Measurements from ENCODE around the gene PIK3R6. TPM values are rescaled to one million over a fixed set of nuclear protein-coding genes. Genes with fewer than 3 reads are reported as not detected.

PIK3R6 gene
- total RNA-seq, 4 donors from 2014 or later: 2.0 to 3.7 (median 2.4) TPM

DNA sequence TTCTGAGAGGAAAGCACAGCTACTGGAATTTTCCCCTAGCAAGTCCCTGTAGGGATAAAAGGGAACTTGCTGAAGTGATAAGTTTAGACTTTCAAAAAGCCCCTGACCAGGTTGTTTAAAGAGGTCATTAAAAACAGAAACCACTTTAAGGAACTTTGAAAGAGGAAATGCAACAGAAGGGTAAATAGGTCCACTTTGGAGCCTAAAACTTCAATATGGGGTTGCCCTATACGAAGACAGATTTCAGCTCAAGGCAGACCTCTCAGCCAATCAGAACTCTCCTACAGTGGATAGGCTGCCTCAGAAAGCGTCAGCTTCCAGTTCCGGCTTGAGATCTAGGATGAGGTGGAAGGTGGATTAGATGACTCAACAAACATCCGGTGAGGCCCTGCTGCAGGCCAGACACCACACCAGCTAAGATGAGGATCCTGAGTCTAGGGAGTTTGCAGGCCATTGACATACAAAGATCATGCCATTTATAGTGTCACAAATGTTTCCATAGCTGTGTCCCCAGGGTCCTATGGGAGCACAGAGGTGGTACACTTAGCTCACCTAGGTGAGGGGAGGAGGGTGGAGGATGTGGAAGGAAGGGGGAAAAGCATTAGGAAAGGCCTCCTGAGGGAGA lies 60.4 kb downstream of the PIK3R6 start:
- TF ChIP-seq, protein P1, sequence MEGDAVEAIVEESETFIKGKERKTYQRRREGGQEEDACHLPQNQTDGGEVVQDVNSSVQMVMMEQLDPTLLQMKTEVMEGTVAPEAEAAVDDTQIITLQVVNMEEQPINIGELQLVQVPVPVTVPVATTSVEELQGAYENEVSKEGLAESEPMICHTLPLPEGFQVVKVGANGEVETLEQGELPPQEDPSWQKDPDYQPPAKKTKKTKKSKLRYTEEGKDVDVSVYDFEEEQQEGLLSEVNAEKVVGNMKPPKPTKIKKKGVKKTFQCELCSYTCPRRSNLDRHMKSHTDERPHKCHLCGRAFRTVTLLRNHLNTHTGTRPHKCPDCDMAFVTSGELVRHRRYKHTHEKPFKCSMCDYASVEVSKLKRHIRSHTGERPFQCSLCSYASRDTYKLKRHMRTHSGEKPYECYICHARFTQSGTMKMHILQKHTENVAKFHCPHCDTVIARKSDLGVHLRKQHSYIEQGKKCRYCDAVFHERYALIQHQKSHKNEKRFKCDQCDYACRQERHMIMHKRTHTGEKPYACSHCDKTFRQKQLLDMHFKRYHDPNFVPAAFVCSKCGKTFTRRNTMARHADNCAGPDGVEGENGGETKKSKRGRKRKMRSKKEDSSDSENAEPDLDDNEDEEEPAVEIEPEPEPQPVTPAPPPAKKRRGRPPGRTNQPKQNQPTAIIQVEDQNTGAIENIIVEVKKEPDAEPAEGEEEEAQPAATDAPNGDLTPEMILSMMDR (IDR thresholded peaks at IDR 0.05; ENCODE audit: low read depth): no peak

DNA sequence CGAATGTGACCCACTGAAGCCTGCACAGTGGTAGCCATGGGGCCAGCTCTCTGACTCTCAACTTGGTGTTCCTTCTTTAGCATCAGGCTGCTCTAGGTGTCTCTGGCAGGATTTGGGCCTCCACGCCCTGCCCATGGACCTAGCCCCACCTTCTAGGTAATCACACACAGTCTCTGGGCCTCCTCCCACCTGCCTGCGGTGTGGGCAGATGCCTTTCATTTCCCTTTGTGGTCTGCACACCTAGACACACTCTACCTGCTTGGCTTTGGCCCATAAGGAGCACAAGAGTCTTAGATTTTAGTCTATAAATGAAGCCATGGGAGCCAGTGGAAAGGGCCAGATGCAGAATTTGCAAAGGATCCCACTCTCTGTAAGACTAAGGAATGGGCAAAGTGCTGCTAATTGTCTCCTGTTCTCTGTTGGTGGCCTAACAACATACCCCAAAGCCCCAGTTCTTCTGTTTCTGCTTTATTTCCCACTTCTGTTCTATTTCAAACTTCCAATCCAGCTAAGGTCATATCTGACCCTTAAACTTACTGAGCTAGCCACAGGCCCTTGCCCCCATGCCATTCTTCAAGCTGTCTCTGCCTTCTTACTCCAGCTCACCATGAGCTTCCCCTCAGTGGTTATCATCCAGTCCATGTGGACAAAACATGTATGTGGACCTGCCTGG lies 61.1 kb downstream of the PIK3R6 start:
- TF ChIP-seq, protein P1 (IDR thresholded peaks at IDR 0.05; ENCODE audit: low read depth): no peak

DNA sequence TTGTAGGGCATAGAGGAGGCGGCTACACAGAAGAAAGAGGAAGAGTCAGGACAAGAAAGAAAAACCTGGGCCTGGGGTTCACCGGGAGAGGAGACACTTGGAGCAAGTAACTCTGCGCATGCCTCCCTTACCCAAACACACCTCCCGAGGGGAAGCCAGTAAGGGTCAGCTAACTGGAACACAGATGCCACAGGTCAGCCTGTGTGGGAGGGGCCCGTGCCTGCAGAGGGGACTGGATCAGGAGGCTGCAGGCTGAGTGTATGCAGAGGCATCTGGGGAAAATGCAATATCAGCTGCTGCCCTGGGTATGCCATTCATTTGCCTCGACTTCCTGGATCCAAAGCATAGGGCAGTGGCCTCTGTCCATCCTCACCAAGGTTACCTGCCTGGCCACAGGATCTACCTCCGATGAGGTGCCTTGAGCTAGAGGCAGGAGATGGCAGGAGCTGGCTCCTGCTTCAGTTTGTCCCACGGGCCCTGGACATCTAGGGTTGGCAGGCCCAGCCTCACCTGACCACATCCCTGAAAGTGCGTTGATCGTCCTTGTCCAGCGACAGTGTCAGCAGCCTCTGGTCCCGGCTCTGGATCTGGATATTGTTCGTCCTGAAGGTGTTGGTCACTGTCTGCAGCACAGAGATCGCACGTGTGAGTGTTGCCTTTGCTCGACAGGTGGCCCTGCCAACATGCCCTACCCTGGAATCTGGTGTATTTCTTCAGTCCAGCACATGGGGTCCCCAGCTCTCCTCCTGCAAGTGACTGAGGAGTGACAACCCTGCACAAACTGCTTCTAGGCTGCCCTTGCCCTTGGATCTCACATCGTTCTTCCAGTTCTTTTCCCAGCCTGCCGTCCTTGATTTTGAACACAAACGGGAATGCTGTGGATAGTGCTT lies 63.7 kb downstream of the PIK3R6 start:
- TF ChIP-seq, protein P1 (IDR thresholded peaks at IDR 0.05; ENCODE audit: low read depth): no peak

DNA sequence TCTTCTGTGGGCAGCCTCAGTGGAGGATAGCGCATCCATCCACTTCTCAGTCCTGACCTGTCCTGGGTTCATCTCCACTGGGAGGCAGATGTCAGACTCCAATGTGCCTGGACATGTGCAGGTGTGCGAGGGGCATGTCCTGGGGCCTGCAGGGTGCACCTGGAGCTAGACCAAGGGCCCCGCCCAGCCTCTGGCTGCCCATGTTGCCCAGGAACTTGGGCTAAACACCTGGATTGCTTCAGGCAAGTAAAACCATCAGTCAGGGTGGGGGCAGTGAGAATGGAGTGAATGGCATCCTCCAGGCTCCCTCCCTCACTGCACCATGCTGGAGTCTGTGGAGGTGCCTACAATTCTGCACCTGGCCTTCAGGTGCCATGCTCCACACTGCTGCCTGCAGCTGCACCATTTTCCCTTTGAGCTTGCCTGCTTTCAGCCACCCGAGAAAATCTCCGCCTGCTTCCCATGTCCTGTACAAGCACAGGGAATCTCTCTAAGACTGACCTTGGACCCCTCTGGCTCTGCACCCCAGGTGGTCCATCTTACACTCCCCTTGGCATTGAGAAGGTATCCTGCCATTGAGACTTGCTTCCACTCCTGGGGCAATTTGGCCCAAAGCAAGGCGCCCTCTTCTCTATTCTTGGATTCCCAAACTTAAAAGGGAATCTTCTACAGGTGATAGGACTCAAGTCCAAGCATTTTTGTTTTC lies 66.2 kb downstream of the PIK3R6 start:
- TF ChIP-seq, protein P1 (IDR thresholded peaks at IDR 0.05; ENCODE audit: low read depth): no peak

DNA sequence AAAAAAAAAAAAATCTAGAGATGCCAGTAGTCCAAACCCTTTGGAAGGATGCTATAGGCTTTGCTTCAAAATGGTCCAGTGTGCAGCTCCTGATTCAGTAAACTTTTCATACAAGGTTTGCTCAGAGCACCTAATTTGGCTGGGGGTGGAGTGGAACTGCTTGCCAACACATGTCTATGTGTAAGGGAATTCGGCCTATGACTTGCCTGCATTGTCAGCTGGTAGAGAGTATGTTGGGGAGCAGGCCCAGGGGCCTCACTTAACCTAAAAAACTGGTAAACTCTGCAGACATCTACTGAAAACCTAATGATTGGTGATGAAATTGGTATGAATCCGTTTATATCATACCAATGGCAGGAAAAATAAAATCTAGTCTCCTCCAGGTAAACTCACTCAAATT lies 66.8 kb downstream of the PIK3R6 start:
- TF ChIP-seq, protein P1 (IDR thresholded peaks at IDR 0.05; ENCODE audit: low read depth): no peak

DNA sequence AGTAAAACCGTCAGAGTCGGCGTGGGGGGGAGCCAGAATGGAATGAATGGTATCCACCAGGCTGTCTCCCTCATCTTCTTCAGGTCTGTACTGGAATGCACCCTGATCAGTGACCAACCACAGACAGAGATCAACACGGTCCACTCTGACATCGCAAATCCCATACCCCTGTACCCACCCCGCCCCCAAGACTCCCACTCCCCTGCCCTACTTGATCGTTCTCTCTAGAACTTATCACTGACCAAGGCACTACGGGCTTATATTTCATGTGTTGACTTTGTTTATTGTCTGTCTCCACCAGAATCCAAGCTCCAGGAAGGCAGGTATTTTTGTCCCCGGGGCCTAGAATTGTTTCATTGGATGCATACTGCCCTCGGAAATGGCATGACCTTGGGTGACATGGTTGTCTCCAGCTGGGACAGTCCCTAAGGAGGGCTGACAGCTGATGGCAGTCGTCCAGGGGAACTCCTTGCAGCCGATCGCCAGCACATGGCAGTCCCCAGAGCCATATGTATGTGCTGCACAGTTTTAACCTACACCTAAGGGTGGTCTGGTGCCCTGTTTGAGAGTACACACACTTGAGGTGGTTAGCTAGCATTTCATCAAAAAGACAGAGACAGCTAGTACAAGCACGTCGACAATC lies 67.8 kb downstream of the PIK3R6 start:
- TF ChIP-seq, protein P1 (IDR thresholded peaks at IDR 0.05; ENCODE audit: low read depth): no peak
